ENCODE measurements around the gene PCDHGA11. TPM values are rescaled to one million over a fixed set of nuclear protein-coding genes. Genes with fewer than 3 reads are reported as not detected.

The PCDHGA11 gene
- total RNA-seq, 2 experiments from 2014 or later, result not detected

Other genes with a start within 250 kb of the PCDHGA11 start
- not detected for gene PCDHB7, start 248.4 kb upstream of the PCDHGA11 start, total RNA-seq
- not detected for gene PCDHB8, start 243.3 kb upstream of the PCDHGA11 start, total RNA-seq
- not detected for gene PCDHB16, start 238.7 kb upstream of the PCDHGA11 start, total RNA-seq
- not detected for gene PCDHB9, start 233.9 kb upstream of the PCDHGA11 start, total RNA-seq
- not detected for gene PCDHB10, start 228.7 kb upstream of the PCDHGA11 start, total RNA-seq
- not detected for gene PCDHB11, start 221.4 kb upstream of the PCDHGA11 start, total RNA-seq
- gene PCDHB12, start 212.3 kb upstream of the PCDHGA11 start, total RNA-seq, result not detected
- not detected for gene PCDHB13, start 207.1 kb upstream of the PCDHGA11 start, total RNA-seq
- gene PCDHB14, start 197.7 kb upstream of the PCDHGA11 start, total RNA-seq, result not detected
- gene PCDHB15, start 175.7 kb upstream of the PCDHGA11 start, total RNA-seq, result not detected
- gene SLC25A2, start 117.0 kb upstream of the PCDHGA11 start, total RNA-seq, result under 1 TPM; 0.38 to 0.50 TPM
- gene TAF7, start 100.3 kb upstream of the PCDHGA11 start, total RNA-seq, result 10 to 100 TPM; 74.3 to 75.1 TPM
- under 1 TPM in 1 of 2 experiments, not detected in 1; 0.05 TPM for gene PCDHGA1, start 90.5 kb upstream of the PCDHGA11 start, total RNA-seq
- gene PCDHGA2, start 82.3 kb upstream of the PCDHGA11 start, total RNA-seq, result under 1 TPM in 1 of 2 experiments, not detected in 1; 0.05 TPM
- gene PCDHGA3, start 77.2 kb upstream of the PCDHGA11 start, total RNA-seq, result not detected
- gene PCDHGB1, start 71.0 kb upstream of the PCDHGA11 start, total RNA-seq, result under 1 TPM in 1 of 2 experiments, not detected in 1; 0.13 TPM
- under 1 TPM; 0.08 to 0.10 TPM for gene PCDHGA4, start 66.0 kb upstream of the PCDHGA11 start, total RNA-seq
- under 1 TPM; 0.18 to 0.23 TPM for gene PCDHGB2, start 61.1 kb upstream of the PCDHGA11 start, total RNA-seq
- not detected for gene PCDHGA5, start 56.9 kb upstream of the PCDHGA11 start, total RNA-seq
- under 1 TPM; 0.10 to 0.25 TPM for gene PCDHGB3, start 50.8 kb upstream of the PCDHGA11 start, total RNA-seq
- under 1 TPM; 0.10 TPM for gene PCDHGA6, start 47.2 kb upstream of the PCDHGA11 start, total RNA-seq
- gene PCDHGA7, start 38.3 kb upstream of the PCDHGA11 start, total RNA-seq, result under 1 TPM in 1 of 2 experiments, not detected in 1; 0.08 TPM
- gene PCDHGB4, start 33.4 kb upstream of the PCDHGA11 start, total RNA-seq, result not detected
- not detected for gene PCDHGA8, start 28.4 kb upstream of the PCDHGA11 start, total RNA-seq
- not detected for gene PCDHGB5, start 23.1 kb upstream of the PCDHGA11 start, total RNA-seq
- gene PCDHGA9, start 18.3 kb upstream of the PCDHGA11 start, total RNA-seq, result not detected
- not detected for gene PCDHGB6, start 13.0 kb upstream of the PCDHGA11 start, total RNA-seq
- gene PCDHGA10, start 8.1 kb upstream of the PCDHGA11 start, total RNA-seq, result under 1 TPM in 1 of 2 experiments, not detected in 1; 0.05 TPM
- under 1 TPM in 1 of 2 experiments, not detected in 1; 0.08 TPM for gene PCDHGB7, start 3.4 kb upstream of the PCDHGA11 start, total RNA-seq
- gene PCDHGA12, start 9.5 kb downstream of the PCDHGA11 start, total RNA-seq, result not detected
- not detected for gene PCDHGC3, start 54.9 kb downstream of the PCDHGA11 start, total RNA-seq
- gene PCDHGC4, start 64.0 kb downstream of the PCDHGA11 start, total RNA-seq, result not detected
- not detected for gene PCDHGC5, start 68.0 kb downstream of the PCDHGA11 start, total RNA-seq
- 100 to 1,000 TPM; 317 to 323 TPM for gene DIAPH1, start 197.9 kb downstream of the PCDHGA11 start, total RNA-seq
- 10 to 100 TPM; 72.0 to 77.9 TPM for gene HDAC3, start 215.8 kb downstream of the PCDHGA11 start, total RNA-seq
- gene RELL2, start 215.9 kb downstream of the PCDHGA11 start, total RNA-seq, result 10 to 100 TPM; 18.8 to 19.4 TPM
- gene FCHSD1, start 230.4 kb downstream of the PCDHGA11 start, total RNA-seq, result 10 to 100 TPM; 69.8 to 71.8 TPM